ENCODE measurements around the gene ABCA4. TPM values are rescaled to one million over a fixed set of nuclear protein-coding genes. Genes with fewer than 3 reads are reported as not detected.

ABCA4 gene
- total RNA-seq, 2 experiments from 2014 or later, result not detected

GRCh38 chr1:94069919-94070285 is 51.0 kb downstream of the ABCA4 start:
- Mint-ChIP-seq H3K4me1 (ENCODE audit: low read depth) (peaks cover 32% of the 10 kb centered on the region), H3K36me3 (ENCODE audit: low read depth) (no peaks in the 10 kb centered on the region), H3K27ac (no peak overlapping the region), H3K4me3 (no peak overlapping the region), H3K27me3 (ENCODE audit: low read depth) (peaks cover 1% of the 10 kb centered on the region), H3K9me3 (ENCODE audit: insufficient read depth) (no peaks in the 10 kb centered on the region)
- ATAC-seq (no peak), DNase-seq (no peak)
- ChIA-PET CTCF (interaction anchor here (1.2 to 4.6 kb wide), 3 partner anchors 8 to 30 kb away, joined by 3 to 23 read pairs (median 10); no protein-coding TSS in a partner anchor), POLR2A (interaction anchor here (0.9 kb wide), 1 partner anchor 21 kb away, joined by 3 read pairs; no protein-coding TSS in a partner anchor)

GRCh38 chr1:94068999-94069918 is 51.7 kb downstream of the ABCA4 start:
- Mint-ChIP-seq H3K27ac (no peak overlapping the region), H3K27me3 (ENCODE audit: low read depth) (no peaks in the 10 kb centered on the region), H3K36me3 (ENCODE audit: low read depth) (no peaks in the 10 kb centered on the region), H3K9me3 (ENCODE audit: insufficient read depth) (no peaks in the 10 kb centered on the region), H3K4me1 (ENCODE audit: low read depth) (peaks cover 32% of the 10 kb centered on the region), H3K4me3 (no peak overlapping the region)
- ATAC-seq, result peak; percentile 27
- CTCF ChIA-PET, result interaction anchor here (1.2 to 4.6 kb wide), 5 partner anchors 7 to 261 kb away, joined by 3 to 23 read pairs (median 10); no protein-coding TSS in a partner anchor
- POLR2A ChIA-PET, result no interaction called here
- no peak for DNase-seq

GRCh38 chr1:94068096-94068998 is 52.6 kb downstream of the ABCA4 start:
- DNase-seq (no peak), ATAC-seq (no peak)
- H3K9me3 Mint-ChIP-seq (ENCODE audit: insufficient read depth), result no peaks in the 10 kb centered on the region
- ChIA-PET POLR2A (no interaction called here), CTCF (interaction anchor here (1.4 to 2.0 kb wide), 3 partner anchors 29 to 267 kb away, joined by 5 to 14 read pairs (median 6); no protein-coding TSS in a partner anchor)
- no peaks in the 10 kb centered on the region for H3K36me3 Mint-ChIP-seq (ENCODE audit: low read depth)
- no peak overlapping the region for H3K27ac Mint-ChIP-seq
- H3K27me3 Mint-ChIP-seq (ENCODE audit: low read depth), result no peaks in the 10 kb centered on the region
- H3K4me1 Mint-ChIP-seq (ENCODE audit: low read depth), result peaks cover 27% of the 10 kb centered on the region
- no peak overlapping the region for H3K4me3 Mint-ChIP-seq

DNA sequence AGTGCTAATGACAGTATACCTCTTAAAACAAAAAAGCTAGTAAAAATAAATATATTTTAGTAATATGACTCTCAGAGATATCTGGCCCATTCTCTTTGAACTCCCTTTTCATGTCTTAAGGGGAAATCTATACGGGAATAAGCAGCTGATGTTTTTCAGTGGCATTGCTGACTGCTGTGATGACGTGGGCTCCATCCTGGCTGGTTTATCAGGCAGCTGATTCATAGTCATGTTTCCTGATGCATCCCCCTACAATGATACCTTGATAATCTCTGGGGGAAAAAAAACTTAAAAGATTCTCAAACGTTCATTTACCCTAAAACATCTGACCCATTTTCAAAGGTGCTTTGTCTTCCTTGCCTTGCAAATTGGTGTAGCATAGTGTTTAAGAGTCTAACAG is 53.8 kb downstream of the ABCA4 start:
- H3K36me3 Mint-ChIP-seq (ENCODE audit: low read depth), result no peaks in the 10 kb centered on the region
- no peak overlapping the region for H3K27ac Mint-ChIP-seq
- ATAC-seq (no peak), DNase-seq (no peak)
- no peaks in the 10 kb centered on the region for H3K9me3 Mint-ChIP-seq (ENCODE audit: insufficient read depth)
- H3K27me3 Mint-ChIP-seq (ENCODE audit: low read depth), result no peaks in the 10 kb centered on the region
- H3K4me3 Mint-ChIP-seq, result no peak overlapping the region
- CTCF ChIA-PET, result interaction anchor here (1.4 to 2.0 kb wide), 3 partner anchors 28 to 268 kb away, joined by 5 to 14 read pairs (median 6); no protein-coding TSS in a partner anchor
- POLR2A ChIA-PET, result no interaction called here
- H3K4me1 Mint-ChIP-seq (ENCODE audit: low read depth), result peaks cover 18% of the 10 kb centered on the region

- H3K4me3 Mint-ChIP-seq, result no peak overlapping the region
- H3K27me3 Mint-ChIP-seq (ENCODE audit: low read depth), result peaks cover 15% of the 10 kb centered on the region
- POLR2A ChIA-PET, result interaction anchor here (0.8 kb wide), 1 partner anchor 75 kb away, joined by 3 read pairs; no protein-coding TSS in a partner anchor
- no peaks in the 10 kb centered on the region for H3K9me3 Mint-ChIP-seq (ENCODE audit: insufficient read depth)
- CTCF ChIA-PET, result interaction anchor here (0.9 to 4.6 kb wide), 11 partner anchors 8 to 408 kb away, joined by 3 to 64 read pairs (median 8); partner anchors contain the start of gene ARHGAP29
- H3K27ac Mint-ChIP-seq, result no peak overlapping the region
- peaks cover 4% of the 10 kb centered on the region for H3K4me1 Mint-ChIP-seq (ENCODE audit: low read depth)
- ATAC-seq, result no peak
- no peak for DNase-seq
- H3K36me3 Mint-ChIP-seq (ENCODE audit: low read depth), result no peaks in the 10 kb centered on the region
These were observed 57.6 kb downstream of the ABCA4 start for GRCh38 chr1:94063379-94063778.

DNA sequence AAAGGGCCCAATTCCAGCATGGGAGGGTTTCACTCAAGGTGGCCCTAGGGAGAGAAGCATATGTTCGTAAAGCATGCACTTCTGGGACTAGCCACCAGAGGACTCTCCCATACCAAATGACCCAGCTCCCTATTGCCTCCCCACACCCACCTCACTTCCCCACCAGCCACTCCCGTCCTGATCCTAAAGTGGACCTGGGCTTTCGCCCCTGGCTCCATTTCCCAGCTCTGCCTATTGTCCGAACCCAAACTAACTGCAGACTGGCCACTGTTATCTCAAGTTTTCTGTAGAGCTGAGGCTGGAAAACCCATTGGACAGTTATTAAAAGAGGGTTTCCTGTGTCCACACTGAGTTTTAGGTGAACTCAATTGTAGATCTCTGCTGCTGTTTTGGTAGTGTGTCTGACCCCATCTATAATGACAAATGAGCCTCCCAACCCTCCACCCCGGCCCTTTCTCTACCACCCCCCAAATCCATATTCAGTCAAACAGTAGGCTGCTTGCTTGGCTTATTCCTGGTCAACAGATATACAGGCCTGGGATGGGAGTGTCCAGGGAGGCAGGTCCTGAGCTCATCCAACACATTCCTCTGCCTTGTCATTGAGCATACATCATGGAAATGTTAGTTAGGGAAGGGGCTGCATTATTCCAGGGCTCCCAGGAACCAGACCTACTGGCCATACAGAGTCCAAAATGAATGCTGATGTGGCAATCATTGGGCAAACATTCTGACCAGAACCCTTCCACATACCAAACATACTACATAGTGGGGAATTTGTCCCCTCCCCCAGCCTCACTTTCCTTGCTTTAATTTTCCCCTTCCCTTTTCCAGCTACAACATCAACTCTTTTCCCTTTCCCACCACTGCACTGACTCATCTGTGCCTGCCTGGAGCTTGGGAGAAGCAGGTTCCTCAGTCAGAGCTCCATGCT is 59.2 kb downstream of the ABCA4 start:
- Mint-ChIP-seq H3K9me3 (ENCODE audit: insufficient read depth) (no peaks in the 10 kb centered on the region), H3K27ac (no peak overlapping the region), H3K27me3 (ENCODE audit: low read depth) (peaks cover 23% of the 10 kb centered on the region), H3K4me3 (no peak overlapping the region), H3K4me1 (ENCODE audit: low read depth) (no peaks in the 10 kb centered on the region), H3K36me3 (ENCODE audit: low read depth) (no peaks in the 10 kb centered on the region)
- DNase-seq, result peak; percentile 54
- POLR2A ChIA-PET, result interaction anchor here (1.1 kb wide), 1 partner anchor 16 kb away, joined by 3 read pairs; no protein-coding TSS in a partner anchor
- ATAC-seq, result peak; percentile 80
- CTCF ChIA-PET, result interaction anchor here (0.7 to 4.6 kb wide), 26 partner anchors 9 to 744 kb away, joined by 3 to 64 read pairs (median 4); partner anchors contain the start of gene ARHGAP29

GRCh38 chr1:94060720-94061119 is 60.2 kb downstream of the ABCA4 start:
- no peaks in the 10 kb centered on the region for H3K4me1 Mint-ChIP-seq (ENCODE audit: low read depth)

DNA sequence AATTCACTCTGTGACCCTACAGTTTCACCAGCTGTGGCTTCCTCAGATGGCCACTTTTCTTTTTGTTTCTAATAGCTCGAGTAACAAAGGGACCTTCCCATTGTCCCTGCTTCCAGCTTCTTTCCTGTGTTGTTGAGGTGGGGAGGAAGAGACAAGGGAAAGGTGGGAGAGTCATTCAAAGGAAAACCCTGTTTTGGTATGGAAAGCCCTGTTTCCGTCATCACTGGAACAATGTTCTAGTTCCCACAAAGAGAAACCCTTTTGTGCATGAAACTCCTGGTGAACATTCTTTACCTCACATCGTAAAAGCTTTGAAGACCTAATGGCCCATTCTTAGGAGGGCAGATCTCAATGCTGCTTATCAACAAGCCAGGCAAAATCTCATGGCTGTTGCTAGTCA is 62.2 kb downstream of the ABCA4 start:
- CTCF ChIA-PET, result interaction anchor here (1.7 to 3.0 kb wide), 3 partner anchors 19 to 405 kb away, joined by 6 to 18 read pairs (median 7); no protein-coding TSS in a partner anchor
- H3K4me3 Mint-ChIP-seq, result no peak overlapping the region
- no peaks in the 10 kb centered on the region for H3K36me3 Mint-ChIP-seq (ENCODE audit: low read depth)
- POLR2A ChIA-PET, result no interaction called here
- no peaks in the 10 kb centered on the region for H3K9me3 Mint-ChIP-seq (ENCODE audit: insufficient read depth)
- DNase-seq, result no peak
- no peaks in the 10 kb centered on the region for H3K4me1 Mint-ChIP-seq (ENCODE audit: low read depth)
- H3K27ac Mint-ChIP-seq, result no peak overlapping the region
- peaks cover 30% of the 10 kb centered on the region for H3K27me3 Mint-ChIP-seq (ENCODE audit: low read depth)
- no peak for ATAC-seq

More at GRCh38 chr1:94060720-94061119, 60.2 kb downstream of the ABCA4 start:
- CTCF ChIA-PET, result interaction anchor here (0.9 to 4.6 kb wide), 6 partner anchors 15 to 403 kb away, joined by 4 to 64 read pairs (median 16); no protein-coding TSS in a partner anchor
- POLR2A ChIA-PET, result no interaction called here
- DNase-seq (no peak), ATAC-seq (no peak)
- no peak overlapping the region for H3K27ac Mint-ChIP-seq
- H3K36me3 Mint-ChIP-seq (ENCODE audit: low read depth), result no peaks in the 10 kb centered on the region
- H3K27me3 Mint-ChIP-seq (ENCODE audit: low read depth), result peaks cover 24% of the 10 kb centered on the region
- H3K9me3 Mint-ChIP-seq (ENCODE audit: insufficient read depth), result no peaks in the 10 kb centered on the region
- no peak overlapping the region for H3K4me3 Mint-ChIP-seq

DNA sequence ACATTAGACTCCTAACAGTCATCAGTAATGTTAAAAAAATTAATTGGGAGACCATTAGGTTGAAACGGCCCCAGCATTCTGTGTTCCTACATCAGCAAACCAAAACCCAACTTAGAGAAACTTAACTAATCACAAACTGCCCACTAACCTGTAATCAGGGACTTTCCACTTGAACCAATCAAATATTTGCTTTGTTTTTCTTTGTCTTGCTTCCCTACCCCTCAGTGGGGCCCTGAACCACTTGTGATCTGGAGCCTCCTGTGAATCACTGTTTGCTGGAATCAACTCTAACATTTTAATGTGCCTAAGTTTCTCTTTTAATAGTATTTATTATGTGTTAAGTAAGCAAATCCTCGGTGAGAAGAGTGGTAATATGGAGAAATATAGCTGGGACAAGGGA is 64.0 kb downstream of the ABCA4 start:
- POLR2A ChIA-PET, result no interaction called here
- Mint-ChIP-seq H3K4me3 (no peak overlapping the region), H3K27me3 (ENCODE audit: low read depth) (peaks cover 30% of the 10 kb centered on the region), H3K4me1 (ENCODE audit: low read depth) (no peaks in the 10 kb centered on the region), H3K27ac (no peak overlapping the region), H3K36me3 (ENCODE audit: low read depth) (no peaks in the 10 kb centered on the region), H3K9me3 (ENCODE audit: insufficient read depth) (no peaks in the 10 kb centered on the region)
- DNase-seq (no peak), ATAC-seq (no peak)
- CTCF ChIA-PET, result no interaction called here

DNA sequence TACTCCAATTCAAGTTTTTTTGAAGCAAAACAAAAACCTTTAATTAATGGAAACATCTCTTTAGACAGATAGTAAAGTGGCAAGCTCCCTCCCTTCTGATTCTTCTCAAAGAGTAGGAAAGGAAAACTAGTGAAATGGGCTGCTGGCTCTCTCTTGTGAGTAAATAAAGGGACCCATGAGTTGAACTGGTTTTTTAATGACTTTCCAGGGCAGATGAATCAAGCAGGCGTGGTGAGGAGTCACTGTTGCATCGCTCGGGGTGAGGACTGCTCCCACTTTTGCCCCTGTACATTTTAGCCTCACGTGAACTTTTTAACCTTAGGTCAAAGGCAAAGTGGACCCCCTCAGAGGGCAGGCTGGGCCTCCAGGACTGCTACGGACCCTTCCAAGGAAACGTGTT is 64.8 kb downstream of the ABCA4 start:
- Mint-ChIP-seq H3K36me3 (ENCODE audit: low read depth) (no peaks in the 10 kb centered on the region), H3K4me1 (ENCODE audit: low read depth) (no peaks in the 10 kb centered on the region), H3K9me3 (ENCODE audit: insufficient read depth) (no peaks in the 10 kb centered on the region), H3K27ac (no peak overlapping the region), H3K27me3 (ENCODE audit: low read depth) (peaks cover 30% of the 10 kb centered on the region), H3K4me3 (no peak overlapping the region)
- no peak for ATAC-seq
- DNase-seq, result no peak
- POLR2A ChIA-PET, result no interaction called here
- CTCF ChIA-PET, result interaction anchor here (1.7 kb wide), 1 partner anchor 11 kb away, joined by 6 read pairs; no protein-coding TSS in a partner anchor
